HG03045 (cell line): Measurements from ENCODE around the gene ATAD3A.
"Not testable (repeated sequence)": the region's sequence is repeated elsewhere in the genome, so short reads cannot be mapped to it uniquely, and the experiment has no call there.

Experiments used
- ATAC-seq: cut with Tn5 transposase; IDR thresholded peaks from one replicate; pipeline ENCODE4 v1.9.1; 2021; ENCODE audit warnings: mild to moderate bottlenecking, moderate library complexity; ENCODE audit not compliant: unreplicated experiment

The ATAD3A gene

GRCh38 chr1:1489231-1489630 lies 22.7 kb upstream of the ATAD3A start:
- no peak for ATAC-seq

GRCh38 chr1:1489861-1490260 lies 22.1 kb upstream of the ATAD3A start:
- ATAC-seq, result no peak

- no peak for ATAC-seq
These were observed 21.2 kb upstream of the ATAD3A start for GRCh38 chr1:1490633-1491230.

- no peak for ATAC-seq
These were observed 20.4 kb upstream of the ATAD3A start for GRCh38 chr1:1491601-1492000.

GRCh38 chr1:1494311-1494710 lies 17.7 kb upstream of the ATAD3A start:
- not testable (repeated sequence) for ATAC-seq

GRCh38 chr1:1495461-1495975 lies 16.4 kb upstream of the ATAD3A start:
- ATAC-seq, result not testable (repeated sequence)

- ATAC-seq, result not testable (repeated sequence)
These were observed 7.1 kb upstream of the ATAD3A start for GRCh38 chr1:1504777-1505365.

- ATAC-seq, result not testable (repeated sequence)
These were observed 6.6 kb upstream of the ATAD3A start for GRCh38 chr1:1505366-1505798.

GRCh38 chr1:1505801-1506200 lies 6.2 kb upstream of the ATAD3A start:
- not testable (repeated sequence) for ATAC-seq

- ATAC-seq, result no peak
These were observed 4.7 kb upstream of the ATAD3A start for GRCh38 chr1:1507305-1507704.

GRCh38 chr1:1508775-1509464 lies 3.0 kb upstream of the ATAD3A start:
- not testable (repeated sequence) for ATAC-seq

- ATAC-seq, result not testable (repeated sequence)
These were observed 2.5 kb upstream of the ATAD3A start for GRCh38 chr1:1509465-1509850.

GRCh38 chr1:1510912-1511532 lies 940 bp upstream of the ATAD3A start:
- no peak for ATAC-seq

GRCh38 chr1:1512425-1512824 lies 463 bp downstream of the ATAD3A start:
- ATAC-seq, result not testable (repeated sequence)

- not testable (repeated sequence) for ATAC-seq
These were observed 1.7 kb downstream of the ATAD3A start for GRCh38 chr1:1513675-1514074.

GRCh38 chr1:1514376-1514775 lies 2.4 kb downstream of the ATAD3A start:
- ATAC-seq, result not testable (repeated sequence)

GRCh38 chr1:1516923-1517322 lies 5.0 kb downstream of the ATAD3A start:
- ATAC-seq, result not testable (repeated sequence)

GRCh38 chr1:1517973-1518620 lies 6.1 kb downstream of the ATAD3A start:
- ATAC-seq, result no peak

- ATAC-seq, result not testable (repeated sequence)
These were observed 6.7 kb downstream of the ATAD3A start for GRCh38 chr1:1518621-1519007.

GRCh38 chr1:1519805-1520505 lies 8.0 kb downstream of the ATAD3A start:
- ATAC-seq, result not testable (repeated sequence)
